Aorta (tissue), 5 donors: ENCODE data around the gene ASTN2. TPM values are rescaled to one million over a fixed set of nuclear protein-coding genes. Genes with fewer than 3 reads are reported as not detected.

Experiments used
- ATAC-seq: fragments of 200-7000 bp; cut with Tn5 transposase; one replicate; pipeline ENCODE4 v1.9.1; 2022; ENCODE audit warnings: moderate library complexity; ENCODE audit not compliant: low FRiP score
- DNase-seq, 2 donors: peaks; one replicate each; pipeline ENCODE4 v3.0.0-alpha.2; 2020
- H3K27ac ChIP-seq, 2 donors: one replicate each; pipeline ENCODE4 v1.5.1; 2013; ENCODE audit warnings: low read length in 2 of 2, mild to moderate bottlenecking in 2 of 2, moderate library complexity in 2 of 2, control low read depth in 1 of 2, inconsistent platforms in 1 of 2, low read depth in 1 of 2
- H3K27me3 ChIP-seq, 2 donors: one replicate each; pipeline ENCODE4 v1.6.1; 2013; ENCODE audit warnings: control low read depth in 1 of 2, low read length in 1 of 2, mild to moderate bottlenecking in 1 of 2, moderate library complexity in 1 of 2; ENCODE audit not compliant: insufficient read depth in 2 of 2, control insufficient read depth in 1 of 2
- H3K36me3 ChIP-seq, 2 donors: one replicate each; pipeline ENCODE4 v1.6.1; 2013; ENCODE audit warnings: control low read depth in 1 of 2, low read length in 1 of 2, mild to moderate bottlenecking in 1 of 2; ENCODE audit not compliant: insufficient read depth in 2 of 2, control insufficient read depth in 1 of 2
- H3K4me1 ChIP-seq, 2 donors: one replicate each; pipeline ENCODE4 v1.6.1; 2013; ENCODE audit warnings: low read length in 2 of 2, control low read depth in 1 of 2, mild to moderate bottlenecking in 1 of 2, moderate library complexity in 1 of 2; ENCODE audit not compliant: insufficient read depth in 2 of 2, control insufficient read depth in 1 of 2
- H3K4me3 ChIP-seq, 2 donors: one replicate each; pipeline ENCODE4 v1.5.1; 2013; ENCODE audit warnings: low read length in 2 of 2, control low read depth in 1 of 2, mild to moderate bottlenecking in 1 of 2
- H3K9me3 ChIP-seq: one replicate; pipeline ENCODE4 v1.6.1; 2013; ENCODE audit warnings: mild to moderate bottlenecking, low read length; ENCODE audit not compliant: control insufficient read depth
- WGBS, 2 donors: extraction: QIAGEN DNeasy Blood & Tissue Kit; methylation state at CpG; one replicate each; pipeline ENCODE4 v1.1.7; 2013; 5-methylcytosine and 5-hydroxymethylcytosine counted together
- intact Hi-C, 2 donors: fragments of 100-400 bp; cut with DNase I; formaldehyde crosslinking; loops; one replicate each; pipeline versions ENCODE4 v1.14.2 to v1.15.0; 2022
- polyA plus RNA-seq, 2 donors: library from polyadenylated mRNA; stranded (reverse); fragments of 200-250 nt; gene quantifications; one replicate each; pipeline ENCODE4 v1.2.3, GENCODE V29; 2013
- total RNA-seq, 2 donors: library from RNA; stranded (reverse); fragmentation: NEBNext Ultra II Directional; extraction: Animal tissue kit (Norgen Biotek cat#: 25700); gene quantifications; one replicate each; pipeline ENCODE4 v1.2.1, GENCODE V29; 2021
- donor health status: healthy with polysubstance abuse.
- donor health status: Bipolar disorder and iron deficiency.
- donor health status: DM: no; HTN: no; CAD: no.
- donor health status: DM: no; HTN: no; CAD: no.
- donor health status: DM: yes; HTN: yes; CAD: no.

The ASTN2 gene
- total and polyA plus RNA-seq, 4 donors = 1.0 to 7.5 (median 4.4) TPM

DNA sequence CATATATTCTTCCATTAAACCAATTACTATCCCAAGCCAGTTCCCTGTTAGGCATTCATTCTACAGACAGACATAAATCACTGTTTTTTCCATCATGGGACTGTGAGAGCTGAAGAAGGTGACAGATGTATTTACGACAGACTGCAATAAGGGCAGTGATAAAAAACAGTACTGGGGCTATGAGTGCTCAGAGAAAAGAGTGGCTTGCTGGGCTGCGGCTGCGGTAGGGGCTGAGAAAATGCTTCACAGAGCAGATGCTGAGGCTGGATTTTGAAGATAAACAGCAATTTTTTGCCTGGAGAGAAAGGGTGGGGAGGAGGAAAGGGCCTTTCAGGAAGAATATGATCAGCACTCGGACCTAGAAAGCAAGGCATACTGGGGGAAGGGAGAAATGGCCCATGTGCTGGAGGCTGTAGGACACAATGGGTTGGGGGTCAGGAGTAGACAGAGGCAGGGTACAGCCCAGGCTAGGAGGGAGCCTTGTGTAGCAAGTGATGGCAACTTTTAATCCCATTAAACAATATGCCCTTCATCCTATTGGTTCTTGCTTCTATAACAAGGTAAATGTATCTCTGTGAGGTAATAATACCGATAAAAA lies 279.3 kb downstream of the ASTN2 start:
- no peak for ATAC-seq
- 46 to 53% methylated on average over 5 of the region's 5 CpGs for WGBS, 2 donors
- DNase-seq = no peak
- Histone ChIP-seq H3K36me3 (no peaks in the 10 kb centered on the region), H3K4me1 (no peaks in the 10 kb centered on the region), H3K9me3 (no peaks in the 10 kb centered on the region), H3K27ac (no peak overlapping the region), H3K27me3 (no peaks in the 10 kb centered on the region), H3K4me3 (no peak overlapping the region)
- intact Hi-C loops = no loop called here

- ATAC-seq (no peak), DNase-seq (no peak)
- H3K9me3 ChIP-seq = no peaks in the 10 kb centered on the region
- no peaks in the 10 kb centered on the region for H3K4me1 ChIP-seq
- H3K27me3 ChIP-seq = no peaks in the 10 kb centered on the region
- intact Hi-C loops = no loop called here
- no peak overlapping the region for H3K4me3 ChIP-seq
- H3K36me3 ChIP-seq = no peaks in the 10 kb centered on the region
- 74 to 81% methylated on average over 4 of the region's 4 CpGs for WGBS, 2 donors
- H3K27ac ChIP-seq = no peak overlapping the region
Observed at GRCh38 chr9:117134826-117135500, 279.9 kb downstream of the ASTN2 start.

DNA sequence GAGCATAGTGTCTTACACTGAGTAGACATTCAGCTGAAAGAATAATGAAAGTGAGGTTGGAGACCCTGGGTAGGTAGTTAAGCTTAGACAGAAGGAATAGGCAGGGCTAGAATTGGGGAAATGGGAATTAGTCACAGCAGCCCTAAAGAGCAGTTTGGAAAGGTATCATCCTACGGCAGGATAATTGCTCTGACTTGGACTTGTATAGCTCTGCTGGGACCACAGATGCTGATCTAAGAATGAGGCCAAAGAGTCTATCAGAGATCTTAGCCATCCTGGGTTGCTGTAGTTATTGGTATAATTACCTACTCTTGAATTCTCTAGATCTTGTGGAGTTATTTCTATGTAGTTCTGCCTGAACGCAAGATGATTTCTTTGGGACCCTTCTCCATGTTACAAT lies 288.0 kb downstream of the ASTN2 start:
- 89% methylated on average over 2 of the region's 2 CpGs for WGBS, 2 donors
- intact Hi-C loops = no loop called here
- H3K27ac ChIP-seq = no peak overlapping the region
- no peaks in the 10 kb centered on the region for H3K27me3 ChIP-seq
- H3K9me3 ChIP-seq = no peaks in the 10 kb centered on the region
- no peak overlapping the region for H3K4me3 ChIP-seq
- H3K36me3 ChIP-seq = no peaks in the 10 kb centered on the region
- DNase-seq (no peak), ATAC-seq (no peak)
- no peaks in the 10 kb centered on the region for H3K4me1 ChIP-seq

DNA sequence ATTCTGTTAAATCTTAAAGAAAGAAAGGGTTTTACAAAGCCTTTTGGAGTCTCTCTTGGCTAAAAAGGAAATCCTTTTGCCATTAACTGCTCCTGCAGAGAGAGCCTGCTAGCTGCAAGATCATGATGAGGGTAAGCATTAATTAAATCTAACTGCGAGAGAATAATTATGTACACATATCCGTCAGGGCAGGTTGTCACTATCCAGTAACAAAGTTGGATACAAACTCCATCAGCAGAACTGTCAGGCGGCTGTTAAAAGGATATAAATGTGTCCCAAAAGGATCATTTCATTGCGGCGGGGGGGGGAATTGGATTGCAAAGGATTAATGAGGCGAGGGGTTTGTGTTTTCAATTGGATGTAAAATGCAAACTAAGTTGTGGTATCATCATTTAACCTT lies 289.3 kb downstream of the ASTN2 start:
- no peak overlapping the region for H3K4me3 ChIP-seq
- no peak overlapping the region for H3K27ac ChIP-seq
- no peaks in the 10 kb centered on the region for H3K9me3 ChIP-seq
- no peaks in the 10 kb centered on the region for H3K27me3 ChIP-seq
- H3K4me1 ChIP-seq = no peaks in the 10 kb centered on the region
- DNase-seq = no peak
- WGBS, 2 donors = 15 to 30% methylated on average over 6 of the region's 6 CpGs
- intact Hi-C loops = no loop called here
- no peak for ATAC-seq
- no peaks in the 10 kb centered on the region for H3K36me3 ChIP-seq

- Histone ChIP-seq H3K36me3 (no peaks in the 10 kb centered on the region), H3K4me1 (no peaks in the 10 kb centered on the region), H3K9me3 (no peaks in the 10 kb centered on the region), H3K4me3 (no peak overlapping the region), H3K27me3 (no peaks in the 10 kb centered on the region), H3K27ac (no peak overlapping the region)
- DNase-seq (no peak), ATAC-seq (no peak)
- WGBS, 2 donors = 79% methylated on average over 7 of the region's 7 CpGs
- intact Hi-C loops = no loop called here
Observed at GRCh38 chr9:117123729-117124128, 291.1 kb downstream of the ASTN2 start.

DNA sequence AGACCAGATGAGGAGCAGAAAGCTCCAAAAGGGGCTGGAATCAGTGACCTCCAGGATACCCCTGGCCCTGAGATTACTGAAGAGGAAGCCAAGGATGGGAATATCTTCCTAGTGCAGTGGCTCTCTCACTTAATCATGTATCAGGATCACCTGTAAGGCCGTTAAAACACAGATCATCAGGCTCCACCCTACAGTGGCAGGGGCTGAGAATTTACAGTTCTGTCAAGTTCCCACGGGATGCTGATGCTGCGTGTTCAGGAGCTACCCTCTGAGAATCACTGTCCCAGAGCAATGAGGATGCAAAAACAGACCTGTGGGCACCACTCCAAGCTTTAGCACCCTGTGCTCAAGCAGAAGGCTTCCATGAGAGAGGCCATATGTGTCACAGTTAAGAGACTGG lies 291.9 kb downstream of the ASTN2 start:
- WGBS, 2 donors = 61 to 68% methylated on average over 3 of the region's 3 CpGs
- no peaks in the 10 kb centered on the region for H3K36me3 ChIP-seq
- no peaks in the 10 kb centered on the region for H3K4me1 ChIP-seq
- DNase-seq (no peak), ATAC-seq (no peak)
- no peaks in the 10 kb centered on the region for H3K27me3 ChIP-seq
- intact Hi-C loops = no loop called here
- H3K4me3 ChIP-seq = no peak overlapping the region
- H3K27ac ChIP-seq = no peak overlapping the region
- no peaks in the 10 kb centered on the region for H3K9me3 ChIP-seq

DNA sequence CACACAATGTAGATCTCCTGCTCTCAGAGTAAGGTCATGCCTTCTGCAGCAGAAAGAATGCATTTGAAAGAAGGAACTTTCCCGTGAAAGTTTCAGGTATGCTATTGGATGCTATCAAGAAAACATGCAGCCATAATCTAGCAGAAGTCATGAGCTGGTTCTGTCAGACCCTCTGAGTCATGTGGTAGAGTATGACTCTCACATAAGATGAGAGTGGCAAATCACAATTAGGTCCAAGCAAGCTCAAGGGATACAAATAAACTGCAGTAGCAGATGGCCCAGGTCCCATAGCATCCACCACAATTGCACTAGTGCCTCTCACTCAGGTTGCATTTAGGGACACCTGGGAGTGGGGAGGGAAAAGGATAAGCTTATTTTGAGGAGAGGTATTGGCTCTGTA lies 292.8 kb downstream of the ASTN2 start:
- DNase-seq (no peak), ATAC-seq (no peak)
- intact Hi-C loops = no loop called here
- Histone ChIP-seq H3K36me3 (no peaks in the 10 kb centered on the region), H3K9me3 (no peaks in the 10 kb centered on the region), H3K27ac (no peak overlapping the region), H3K4me1 (no peaks in the 10 kb centered on the region), H3K4me3 (no peak overlapping the region), H3K27me3 (no peaks in the 10 kb centered on the region)
- 79 to 92% methylated on average over 1 of the region's 1 CpG for WGBS, 2 donors

DNA sequence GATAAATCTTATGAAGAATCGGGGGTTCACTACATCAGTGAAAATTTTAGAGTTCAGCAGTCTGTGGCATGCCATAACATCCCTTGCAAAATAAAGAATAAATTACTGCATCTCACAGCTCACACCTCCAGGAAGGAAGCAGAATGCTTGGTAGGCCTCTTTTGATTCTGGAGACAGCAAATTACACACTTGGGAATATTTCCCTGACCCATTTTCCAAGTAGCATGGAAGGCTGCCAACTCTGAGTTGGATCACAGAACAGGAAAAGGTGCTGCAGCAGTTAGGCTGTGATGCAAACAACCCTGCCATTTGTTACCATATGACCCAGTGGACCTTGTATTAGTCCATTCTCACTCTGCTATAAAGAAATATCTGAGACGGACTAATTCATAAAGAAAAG lies 293.5 kb downstream of the ASTN2 start:
- 59 to 68% methylated on average over 2 of the region's 2 CpGs for WGBS, 2 donors
- no peak for ATAC-seq

DNA sequence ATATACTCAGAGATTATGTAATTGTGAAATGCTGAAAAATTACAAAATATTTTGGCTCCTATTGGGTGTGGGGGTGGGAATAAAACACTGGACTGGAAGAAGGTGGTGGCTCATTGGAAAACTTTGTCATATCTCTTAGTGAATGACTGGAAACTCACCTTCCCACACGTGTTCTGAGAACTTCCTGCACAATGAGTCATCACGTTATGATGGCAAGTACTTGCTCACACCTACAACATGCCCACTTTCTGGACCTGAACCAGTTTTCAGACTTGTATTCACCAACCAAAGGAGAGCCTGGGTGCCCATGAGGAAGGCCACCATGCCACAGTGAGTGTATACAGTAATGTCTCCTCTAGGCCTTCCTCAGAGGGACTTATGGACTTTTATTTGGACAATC lies 294.8 kb downstream of the ASTN2 start:
- Histone ChIP-seq H3K27me3 (no peaks in the 10 kb centered on the region), H3K36me3 (no peaks in the 10 kb centered on the region), H3K4me3 (no peak overlapping the region), H3K9me3 (no peaks in the 10 kb centered on the region), H3K4me1 (no peaks in the 10 kb centered on the region), H3K27ac (no peak overlapping the region)
- intact Hi-C loops = no loop called here
- DNase-seq = no peak
- 65 to 66% methylated on average over 2 of the region's 2 CpGs for WGBS, 2 donors
- ATAC-seq = no peak

More for the DNA sequence above, 293.5 kb downstream of the ASTN2 start:
- Histone ChIP-seq H3K4me1 (no peaks in the 10 kb centered on the region), H3K4me3 (no peak overlapping the region), H3K27ac (no peak overlapping the region), H3K27me3 (no peaks in the 10 kb centered on the region), H3K36me3 (no peaks in the 10 kb centered on the region), H3K9me3 (no peaks in the 10 kb centered on the region)
- intact Hi-C loops = no loop called here
- no peak for DNase-seq
